Renal pelvis (tissue), 4 donors: Measurements from ENCODE around the gene CERS4. TPM values are rescaled to one million over a fixed set of nuclear protein-coding genes. Genes with fewer than 3 reads are reported as not detected.
"Not testable (repeated sequence)": the region's sequence is repeated elsewhere in the genome, so short reads cannot be mapped to it uniquely, and the experiment has no call there.

Experiments used
- DNase-seq: peaks from one replicate; pipeline ENCODE4 v3.0.0-alpha.2; 2013
- polyA plus RNA-seq, 3 donors: library from polyadenylated mRNA; unstranded; fragments of 120-200 nt; gene quantifications; one replicate each; pipeline ENCODE4 v1.2.1, GENCODE V29; 2013; ENCODE audit not compliant: insufficient read length in 3 of 3

Gene CERS4
- polyA plus RNA-seq, 3 donors: 46.6 to 53.4 (median 51.2) TPM

DNA sequence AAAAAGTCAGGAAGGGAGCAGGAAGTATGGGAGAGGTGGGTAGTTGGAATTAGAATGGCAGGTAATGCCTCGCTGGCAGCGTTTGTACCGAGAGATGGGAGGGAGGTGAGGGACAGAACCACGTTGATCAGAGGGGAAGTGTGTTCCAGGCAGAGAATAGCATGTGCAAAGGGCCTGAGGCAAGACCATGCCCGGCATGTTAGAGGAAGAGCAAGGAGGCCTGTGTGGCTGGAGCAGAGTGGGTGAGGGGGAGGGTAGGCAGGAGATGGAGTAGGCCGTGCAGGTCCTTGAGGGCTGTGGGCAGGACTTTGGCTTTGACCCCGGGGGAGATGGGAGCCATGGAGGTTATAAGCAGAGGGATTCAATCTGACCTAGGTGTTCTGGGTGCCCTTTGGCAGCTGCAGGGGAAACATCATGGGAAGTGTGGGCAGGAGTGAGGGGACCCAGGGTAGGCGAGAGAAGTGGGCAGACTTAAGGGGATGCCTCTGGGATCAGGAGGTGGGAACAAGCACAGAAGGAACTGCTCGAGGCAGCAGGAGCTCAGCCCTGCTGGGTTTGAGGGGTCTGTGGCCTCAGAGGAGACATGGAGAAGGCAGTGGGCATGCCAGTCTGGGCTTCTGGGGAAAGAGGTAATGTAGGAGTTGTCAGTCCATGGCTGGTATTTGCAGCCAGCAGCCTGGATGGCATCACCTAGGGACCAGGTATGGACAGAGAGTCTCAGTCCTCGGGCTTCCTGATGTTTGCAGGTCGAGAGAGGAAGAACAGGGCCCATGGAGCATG, 50.2 kb downstream of the CERS4 start:
- no peak for DNase-seq

GRCh38 chr19:8259922-8260247, 50.7 kb downstream of the CERS4 start:
- no peak for DNase-seq

DNA sequence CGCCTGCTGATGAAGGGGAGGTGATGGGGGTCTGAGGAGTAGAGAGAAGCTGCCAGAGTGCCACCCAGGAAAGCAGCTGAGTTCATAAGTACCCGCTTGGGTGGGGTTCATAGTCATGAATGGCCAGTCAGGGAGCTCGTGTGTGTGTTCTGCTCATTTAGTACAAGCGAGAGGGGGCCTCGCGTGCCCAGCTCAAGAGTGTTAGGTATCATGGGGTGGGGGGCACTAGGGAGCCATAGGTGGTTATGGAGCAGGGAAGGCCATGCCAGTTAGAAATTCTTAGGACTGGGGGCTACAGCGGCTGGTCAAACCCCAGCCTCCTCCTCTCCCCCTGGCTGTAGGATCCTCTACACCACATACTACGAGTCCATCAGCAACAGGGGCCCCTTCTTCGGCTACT, 52.2 kb downstream of the CERS4 start:
- DNase-seq: no peak

DNA sequence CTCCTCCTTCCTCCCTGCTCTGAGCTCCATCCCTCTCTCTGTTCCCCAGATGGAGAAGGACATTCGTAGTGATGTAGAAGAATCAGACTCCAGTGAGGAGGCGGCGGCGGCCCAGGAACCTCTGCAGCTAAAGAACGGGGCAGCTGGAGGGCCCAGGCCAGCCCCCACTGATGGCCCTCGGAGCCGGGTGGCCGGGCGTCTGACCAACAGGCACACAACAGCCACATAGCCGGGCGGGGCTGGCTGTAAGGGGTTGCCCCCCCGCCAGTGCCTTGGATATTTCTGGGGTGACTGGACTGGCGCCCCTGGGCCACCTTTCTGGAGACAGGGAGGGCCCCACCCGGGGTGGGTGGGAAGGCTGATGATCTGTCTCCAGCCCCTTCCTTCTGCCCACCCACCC, 52.7 kb downstream of the CERS4 start:
- DNase-seq: no peak

DNA sequence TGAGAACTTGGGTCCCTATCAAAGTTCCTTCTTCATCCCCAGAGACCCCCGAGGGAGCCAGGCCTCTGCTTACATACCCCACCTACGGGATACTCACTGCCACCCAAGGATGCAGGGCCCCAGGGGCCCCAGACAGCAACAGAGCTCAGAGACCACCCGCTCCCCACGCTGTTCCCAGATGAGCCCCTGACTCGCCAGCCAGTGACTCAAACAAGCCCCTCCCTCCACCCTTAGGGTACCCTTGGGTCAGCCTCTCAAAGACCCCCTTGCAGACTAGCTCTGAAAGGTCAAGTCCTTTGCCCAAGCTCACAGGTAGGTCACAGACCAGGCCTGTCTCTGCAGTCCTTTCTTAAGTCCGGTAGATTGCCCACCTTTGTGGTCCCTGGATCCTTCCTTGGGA, 53.3 kb downstream of the CERS4 start:
- DNase-seq: no peak

GRCh38 chr19:8264248-8264647, 55.1 kb downstream of the CERS4 start:
- DNase-seq: not testable (repeated sequence)

DNA sequence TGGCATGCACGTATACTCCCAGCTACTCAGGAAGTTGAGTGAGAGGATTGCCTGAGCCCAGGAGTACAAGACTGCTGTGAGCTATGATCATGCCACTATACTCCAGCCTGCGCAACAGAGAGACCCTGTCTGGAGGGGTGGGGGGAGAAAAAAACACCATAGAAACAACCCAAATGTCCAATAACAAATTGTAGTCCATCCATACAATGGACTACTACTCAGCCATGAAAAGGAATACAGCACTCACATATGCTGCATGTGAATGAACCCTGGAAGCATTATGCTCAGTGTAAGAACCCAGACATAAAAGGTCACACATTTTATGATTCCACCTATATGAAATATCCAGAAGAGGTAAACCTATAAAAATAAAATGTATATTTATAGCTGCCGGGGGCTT, 56.7 kb downstream of the CERS4 start:
- DNase-seq: no peak

DNA sequence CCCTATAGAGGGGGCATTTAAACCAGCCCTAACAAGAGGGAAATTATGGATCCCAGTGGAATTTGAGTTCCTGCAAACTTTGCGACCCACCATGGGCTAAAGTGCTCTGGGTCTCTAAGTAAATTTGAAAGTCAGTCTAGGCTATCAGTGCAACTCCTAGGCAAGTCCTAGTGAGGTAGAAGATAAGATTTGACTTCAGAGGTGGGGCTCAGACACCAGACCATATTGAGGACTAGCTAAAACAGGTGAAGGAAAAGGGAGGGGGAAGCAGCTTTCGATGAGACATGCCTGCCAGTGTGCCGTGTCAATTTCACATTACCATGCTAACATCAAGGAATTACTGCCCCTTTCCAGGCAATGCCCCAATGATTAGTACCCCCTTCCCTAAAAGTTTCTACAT, 60.6 kb downstream of the CERS4 start:
- no peak for DNase-seq

GRCh38 chr19:8276508-8276907, 67.3 kb downstream of the CERS4 start:
- DNase-seq: not testable (repeated sequence)

DNA sequence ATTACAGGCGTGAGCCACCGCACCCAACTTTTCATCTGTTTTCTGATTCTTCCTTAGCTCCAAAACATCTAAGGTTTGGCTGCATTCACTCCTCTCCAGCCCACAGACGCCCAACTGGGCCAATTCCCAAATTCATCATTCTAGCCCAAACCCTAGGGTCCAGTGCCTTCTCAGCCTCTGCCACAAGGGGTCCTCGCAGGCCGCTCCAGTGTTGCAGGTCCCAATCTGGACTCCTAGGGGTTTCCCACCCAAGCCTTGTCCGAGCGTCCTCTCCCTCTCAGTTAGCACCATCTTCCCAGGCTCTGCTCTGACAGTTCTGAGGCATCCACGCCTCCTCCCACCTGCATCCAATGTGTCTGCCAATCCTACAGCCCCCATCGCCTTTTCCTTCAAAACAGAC, 82.2 kb downstream of the CERS4 start:
- not testable (repeated sequence) for DNase-seq

DNA sequence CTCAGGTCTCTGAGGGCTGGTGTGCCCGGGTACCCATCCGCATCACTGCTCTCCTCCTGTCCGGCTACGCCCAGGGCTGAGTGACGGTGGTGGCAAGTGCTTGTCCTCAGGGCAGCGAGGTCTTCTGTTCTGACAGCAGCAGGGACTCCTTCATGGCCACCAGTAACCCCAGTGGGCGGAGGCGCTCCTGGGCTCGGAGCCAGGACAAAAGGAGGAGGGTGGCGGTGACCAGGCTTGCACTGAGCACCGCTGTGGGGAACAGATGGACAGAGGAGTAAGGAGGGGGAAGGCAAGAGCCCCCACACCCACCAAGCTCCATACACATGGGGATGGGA, 93.2 kb downstream of the CERS4 start:
- DNase-seq: no peak

GRCh38 chr19:8302734-8303133, 93.6 kb downstream of the CERS4 start:
- DNase-seq: no peak

DNA sequence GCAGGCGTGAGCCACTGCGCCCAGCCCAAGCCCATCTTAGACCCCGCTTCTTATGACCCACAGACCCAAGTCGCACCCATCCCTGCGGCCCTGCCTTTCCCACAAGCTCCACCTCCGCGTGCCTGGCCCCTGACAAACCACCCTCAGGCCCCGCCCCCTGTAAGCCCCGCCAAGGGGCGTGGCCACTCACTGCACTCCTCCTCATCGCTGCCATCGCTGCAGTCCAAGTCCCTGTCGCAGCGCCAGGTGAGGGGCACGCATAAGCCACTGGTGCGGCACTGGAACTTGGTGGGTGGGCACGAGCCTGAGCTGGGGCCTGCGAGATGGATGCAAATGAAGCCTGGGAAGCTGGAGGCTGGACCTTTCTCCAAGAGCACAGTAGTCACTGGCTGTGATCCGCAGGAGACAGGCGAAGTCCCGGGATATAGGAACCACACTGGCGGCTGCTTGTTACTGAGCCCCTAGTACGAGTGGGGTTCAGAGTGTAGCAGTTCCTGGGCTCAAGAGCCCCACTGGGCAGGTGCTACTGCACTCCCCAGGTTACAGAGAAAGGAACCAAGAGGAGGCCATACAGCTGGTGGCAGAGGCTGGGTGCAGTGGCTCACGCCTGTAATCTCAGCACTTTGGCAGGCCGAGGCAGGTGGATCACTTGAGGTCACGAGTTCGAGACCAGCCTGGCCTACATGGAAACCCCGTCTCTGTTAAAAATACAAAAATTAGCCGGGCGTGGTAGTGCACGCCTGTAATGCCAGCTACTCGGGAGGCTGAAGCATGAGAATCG, 95.9 kb downstream of the CERS4 start:
- no peak for DNase-seq

GRCh38 chr19:8305798-8306197, 96.6 kb downstream of the CERS4 start:
- no peak for DNase-seq

- DNase-seq: no peak
Observed at GRCh38 chr19:8306235-8307054, 97.3 kb downstream of the CERS4 start.

- no peak for DNase-seq
Observed at GRCh38 chr19:8307400-8307964, 98.3 kb downstream of the CERS4 start.

GRCh38 chr19:8307965-8308866, 99.0 kb downstream of the CERS4 start, which contains the start of gene CD320:
Gene CD320 (minus strand): TSS chr19:8308358. CDS start chr19:8308290, 68 bp downstream.
- DNase-seq: peak; percentile 93

GRCh38 chr19:8308891-8309291, 99.7 kb downstream of the CERS4 start:
- no peak for DNase-seq

DNA sequence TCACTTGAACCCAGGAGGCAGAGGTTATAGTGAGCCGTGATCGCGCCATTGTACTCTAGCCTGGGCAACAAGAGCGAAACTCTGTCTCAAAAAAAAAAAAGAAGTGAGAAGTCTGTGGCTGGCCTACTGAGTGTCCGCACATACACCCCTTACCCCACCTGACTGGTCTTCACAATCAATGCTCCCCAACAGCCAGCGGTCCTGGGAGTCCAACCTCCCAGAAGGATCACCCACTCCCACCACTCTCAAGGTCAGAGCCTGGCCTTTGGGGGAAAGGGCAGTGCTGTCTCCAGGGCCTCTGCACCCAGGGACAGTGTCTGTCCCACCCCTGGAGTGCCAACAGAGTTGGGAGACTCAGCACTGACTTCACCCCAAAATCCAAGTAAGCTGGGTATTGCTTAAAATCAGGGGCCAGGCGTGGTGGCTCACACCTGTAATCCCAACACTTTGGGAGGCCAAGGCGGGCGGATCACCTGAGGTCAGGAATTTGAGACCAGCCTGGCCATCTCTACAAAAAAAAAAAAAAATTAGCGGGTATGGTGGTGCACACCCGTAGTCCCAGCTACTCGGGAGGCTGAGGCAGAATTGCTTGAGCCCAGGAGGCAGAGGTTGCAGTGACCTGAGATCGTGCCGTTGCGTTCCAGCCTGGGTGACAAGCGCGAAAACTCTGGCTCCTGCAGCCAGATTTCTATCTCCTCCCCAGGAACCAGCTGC, 101.3 kb downstream of the CERS4 start:
- DNase-seq: no peak

DNA sequence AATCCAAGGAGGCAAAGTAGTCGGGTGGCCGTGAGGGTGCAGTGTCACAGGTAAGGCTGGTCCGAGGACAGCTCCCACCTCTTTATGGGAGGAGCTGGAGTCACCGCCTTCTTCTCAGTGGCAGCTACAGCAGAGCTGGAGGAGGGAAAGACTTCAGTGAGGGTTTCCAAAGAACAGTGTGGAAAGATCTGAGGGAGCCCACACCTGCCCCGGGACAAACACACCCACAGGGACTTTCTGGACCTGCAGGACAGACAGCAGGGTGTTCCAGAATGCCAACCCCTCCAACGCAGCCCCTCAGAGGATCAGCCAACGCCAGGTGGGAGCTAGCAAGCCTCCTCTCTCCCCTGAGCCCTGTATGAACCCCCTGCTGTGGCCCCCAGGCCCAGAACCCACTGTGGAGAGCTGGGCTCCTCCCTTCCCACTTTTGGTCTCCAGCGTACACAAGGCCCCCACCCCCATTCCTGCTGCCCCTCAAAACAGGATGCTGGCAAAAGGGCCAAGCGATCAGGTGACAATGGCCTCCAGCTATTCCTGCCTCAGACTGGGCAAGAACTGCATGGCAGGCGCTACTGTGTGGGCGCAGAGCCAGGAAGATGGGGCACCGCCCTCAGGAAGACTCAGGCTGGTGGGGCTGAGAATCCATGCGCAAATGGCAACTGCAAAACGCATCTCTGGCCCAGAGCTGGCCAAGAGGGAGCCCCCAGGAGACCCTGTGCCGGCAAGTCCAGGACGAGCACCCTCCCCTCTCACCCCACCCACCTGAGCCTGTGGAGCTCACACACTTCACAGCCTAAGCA, 102.5 kb downstream of the CERS4 start:
- DNase-seq: no peak
